GM21390 (cell line): ENCODE measurements around the gene FXR1.
"Not testable (repeated sequence)": the region's sequence is repeated elsewhere in the genome, so short reads cannot be mapped to it uniquely, and the experiment has no call there.

ENCODE experiments used
- ATAC-seq: cut with Tn5 transposase; IDR thresholded peaks from one replicate; pipeline ENCODE4 v1.9.1; 2021; ENCODE audit not compliant: unreplicated experiment

Gene FXR1

DNA sequence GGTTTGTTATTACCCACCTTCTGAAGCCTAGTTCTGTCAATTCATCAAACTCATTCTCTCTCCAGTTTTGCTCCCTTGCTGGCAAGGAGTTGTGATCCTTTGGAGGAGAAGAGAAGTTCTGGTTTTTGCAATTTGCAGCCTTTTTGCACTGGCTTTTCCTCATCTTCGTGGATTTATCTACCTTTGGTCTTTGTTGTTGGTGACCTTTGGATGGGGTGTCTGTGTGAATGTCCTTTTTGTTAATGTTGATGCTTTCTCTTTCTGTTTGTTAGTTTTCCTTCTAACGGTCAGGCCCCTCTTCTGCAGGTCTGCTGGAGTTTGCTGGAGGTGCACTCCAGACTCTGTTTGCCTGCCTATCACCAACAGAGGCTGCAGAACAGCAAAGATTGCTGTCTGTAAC is 91.0 kb downstream of the FXR1 start:
- not testable (repeated sequence) for ATAC-seq

DNA sequence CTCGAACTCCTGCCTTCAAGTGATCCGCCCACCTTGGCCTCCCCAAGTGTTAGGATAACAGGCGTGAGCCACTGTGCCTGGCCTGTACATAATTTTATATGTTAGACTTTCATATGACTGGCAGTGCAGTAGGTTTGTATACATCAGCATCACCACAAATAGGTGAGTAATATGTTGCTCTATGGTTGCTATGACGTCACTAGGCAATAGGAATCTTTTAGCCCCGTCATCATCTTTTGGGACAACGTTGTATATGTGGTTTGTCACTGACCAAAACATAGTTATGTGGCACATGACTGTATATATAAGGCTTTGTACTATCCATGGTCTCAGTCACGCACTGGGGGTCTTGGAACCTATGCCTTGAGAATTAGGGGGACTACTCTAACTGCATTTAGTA is 94.1 kb downstream of the FXR1 start:
- ATAC-seq, result no peak

DNA sequence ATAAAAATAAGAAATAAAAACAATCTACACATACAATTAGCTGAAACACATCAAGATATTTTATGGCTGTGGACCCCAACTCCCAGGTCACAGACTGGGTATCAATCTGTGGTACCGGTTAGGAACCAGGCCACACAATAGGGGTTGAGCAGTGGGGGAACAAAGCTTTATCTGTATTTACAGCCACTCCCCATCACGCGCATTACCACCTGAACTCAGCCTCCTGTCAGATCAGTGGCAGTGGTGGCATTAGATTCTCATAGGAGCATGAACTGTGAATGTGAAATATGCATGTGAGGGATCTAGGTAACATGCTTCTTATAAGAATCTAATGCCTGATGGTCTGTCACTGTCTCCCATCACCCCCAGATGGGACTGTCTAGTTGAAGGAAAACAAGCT is 94.8 kb downstream of the FXR1 start:
- no peak for ATAC-seq

DNA sequence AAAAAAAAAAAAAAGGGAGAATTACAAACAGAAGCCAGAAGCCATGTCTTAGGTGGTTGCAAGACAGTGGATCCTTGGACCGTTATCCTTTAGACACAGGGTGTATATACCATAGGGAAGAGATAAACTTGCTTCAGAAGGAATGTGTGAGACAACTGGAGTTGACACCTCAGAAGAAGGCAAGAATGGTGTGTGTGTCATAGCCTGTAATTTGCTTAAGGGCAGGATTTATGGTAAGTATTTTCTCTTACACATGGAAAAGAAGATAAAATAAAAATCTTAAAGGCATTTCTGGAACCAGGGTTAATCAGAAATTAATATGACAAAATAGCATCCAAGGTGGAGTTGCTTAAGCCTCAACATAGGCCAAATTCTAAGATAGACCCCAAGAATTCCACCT is 96.3 kb downstream of the FXR1 start:
- ATAC-seq, result no peak

DNA sequence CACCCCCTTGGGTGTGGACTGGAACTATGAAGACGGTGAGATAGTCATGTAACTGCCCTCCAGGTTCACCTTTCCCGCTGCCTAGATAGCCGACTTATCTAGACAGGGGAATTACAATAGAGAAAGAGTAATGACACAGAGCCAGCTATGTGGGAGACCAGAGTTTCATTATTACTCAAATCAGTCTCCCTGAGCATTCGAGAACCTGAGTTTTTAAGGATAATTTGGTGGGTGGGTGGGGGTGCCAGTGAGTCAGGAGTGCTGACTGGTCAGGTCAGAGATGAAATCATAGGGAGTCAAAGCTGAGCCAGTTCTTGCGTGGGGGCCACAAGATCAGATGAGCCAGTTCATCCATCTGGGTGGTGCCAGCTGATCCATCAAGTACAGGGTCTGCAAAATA is 96.8 kb downstream of the FXR1 start:
- no peak for ATAC-seq

DNA sequence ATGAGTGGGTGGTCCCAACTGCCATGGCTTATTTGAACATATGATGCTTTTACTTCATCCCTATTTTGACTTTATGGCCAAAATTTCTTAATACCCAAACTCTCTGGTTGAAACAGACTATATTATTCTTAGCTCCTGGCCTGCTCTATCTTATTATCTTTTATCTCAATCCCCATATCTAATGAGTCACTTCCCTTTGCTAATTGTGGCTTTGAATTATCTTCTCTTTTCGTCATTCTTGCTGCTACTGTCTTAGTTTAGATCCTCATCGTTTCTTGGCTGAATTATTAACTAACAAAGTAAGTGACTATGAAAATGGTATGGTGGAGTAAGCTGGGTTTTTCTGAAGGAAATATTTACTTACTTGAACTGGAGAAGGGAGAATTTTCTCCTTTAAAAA is 105.2 kb downstream of the FXR1 start:
- no peak for ATAC-seq

DNA sequence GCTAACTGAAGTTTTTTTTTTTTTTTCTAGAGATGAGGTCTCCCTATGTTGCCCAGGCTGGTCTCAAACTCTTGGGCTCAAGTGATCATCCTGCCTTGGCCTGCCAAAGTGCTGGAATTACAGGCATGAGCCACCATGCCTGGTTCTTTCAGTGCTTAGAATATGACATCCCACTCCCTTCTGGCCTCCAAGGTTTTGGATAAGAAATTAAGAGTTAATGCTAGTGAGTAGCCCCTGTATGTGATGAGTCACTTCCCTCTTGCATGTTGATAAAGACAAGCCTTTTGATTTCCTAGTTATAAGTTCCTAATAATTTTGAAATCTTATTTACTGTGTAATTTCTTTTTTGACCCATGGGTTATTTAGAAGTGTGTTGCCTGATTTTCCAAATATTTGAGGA is 112.7 kb downstream of the FXR1 start:
- ATAC-seq, result no peak

DNA sequence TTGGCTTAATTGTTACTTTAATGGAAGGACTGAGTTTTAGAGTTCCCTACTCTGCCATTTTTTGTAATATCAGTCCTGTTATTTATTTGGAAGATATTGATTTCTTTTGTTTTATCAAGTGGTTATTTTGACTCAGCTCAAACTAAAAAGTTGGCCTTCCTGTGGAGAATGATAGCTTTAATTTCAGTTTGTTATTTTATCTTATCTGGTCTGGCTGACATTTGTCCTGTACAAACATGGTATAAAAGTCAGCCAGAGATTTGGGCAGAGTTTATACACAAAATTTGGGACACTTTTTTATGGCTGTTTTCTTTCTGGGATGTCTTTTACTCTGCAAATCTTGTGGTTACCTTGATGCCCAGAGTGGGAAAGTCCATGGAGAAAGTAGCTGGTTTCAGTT is 118.5 kb downstream of the FXR1 start:
- ATAC-seq, result no peak
